MCF 10A (cell line): ENCODE data around the gene GSE1. TPM values are rescaled to one million over a fixed set of nuclear protein-coding genes. Genes with fewer than 3 reads are reported as not detected.
"Not testable (repeated sequence)": the region's sequence is repeated elsewhere in the genome, so short reads cannot be mapped to it uniquely, and the experiment has no call there.

Experiments used
- BruUV-seq: library from RNA; stranded (reverse); fragments of 400-500 nt; replicated peaks from 2 replicates; lab custom pipeline; 2021; lab: Mats Ljungman, UMichigan
- CTCF ChIA-PET: fragments of 300-600 bp; sonication (Branson Sonifier 250); formaldehyde crosslinking; extraction: SDS; loops from one replicate; lab custom pipeline; 2021; ENCODE audit warnings: antibody characterized with exemption, inconsistent platforms; lab: Yijun Ruan, JAX
- POLR2A ChIA-PET: fragments of 300-600, 350-650 bp; sonication (Branson Sonifier 250); formaldehyde crosslinking; extraction: SDS; loops from one replicate; lab custom pipeline; 2020; ENCODE audit warnings: antibody characterized with exemption, inconsistent platforms; lab: Yijun Ruan, JAX
- DNase-seq: peaks from one replicate; pipeline ENCODE4 v3.0.0-alpha.2; 2018; ENCODE audit not compliant: unreplicated experiment
- H3K27ac Mint-ChIP-seq: one replicate; pipeline ENCODE4 v1.8.0; 2022; ENCODE audit warnings: mild to moderate bottlenecking, low read depth, mixed read lengths; ENCODE audit not compliant: unreplicated experiment
- H3K27me3 Mint-ChIP-seq: one replicate; pipeline ENCODE4 v1.8.0; 2022; ENCODE audit warnings: mixed read lengths; ENCODE audit not compliant: insufficient read depth, unreplicated experiment
- H3K36me3 Mint-ChIP-seq: one replicate; pipeline ENCODE4 v1.8.0; 2022; ENCODE audit warnings: mild to moderate bottlenecking, moderate library complexity, mixed read lengths; ENCODE audit not compliant: insufficient read depth, unreplicated experiment
- H3K4me1 Mint-ChIP-seq: one replicate; pipeline ENCODE4 v1.8.0; 2022; ENCODE audit warnings: mixed read lengths; ENCODE audit not compliant: insufficient read depth, unreplicated experiment
- H3K4me3 Mint-ChIP-seq: one replicate; pipeline ENCODE4 v1.8.0; 2022; ENCODE audit warnings: mild to moderate bottlenecking, moderate library complexity, mixed read lengths; ENCODE audit not compliant: unreplicated experiment
- H3K9me3 Mint-ChIP-seq: one replicate; pipeline ENCODE4 v1.8.0; 2022; ENCODE audit warnings: mixed read lengths; ENCODE audit not compliant: unreplicated experiment
- intact Hi-C: fragments of 100-400 bp; cut with micrococcal nuclease; formaldehyde crosslinking; loops from 2 replicates; pipeline ENCODE4 v1.14.1; 2022
- total RNA-seq: library from RNA; stranded (reverse); gene quantifications from 2 replicates; pipeline ENCODE4 v1.2.3, GENCODE V29; 2022
- TF ChIP-seq, protein P1 (sequence below): fragments of 200-600 bp; IDR thresholded peaks from one replicate; pipeline ENCODE4 v1.8.0; 2022; ENCODE audit warnings: antibody characterized with exemption, mild to moderate bottlenecking; ENCODE audit not compliant: unreplicated experiment

Gene GSE1
- total RNA-seq, 1 experiment from 2014 or later, result 52.9 TPM

DNA sequence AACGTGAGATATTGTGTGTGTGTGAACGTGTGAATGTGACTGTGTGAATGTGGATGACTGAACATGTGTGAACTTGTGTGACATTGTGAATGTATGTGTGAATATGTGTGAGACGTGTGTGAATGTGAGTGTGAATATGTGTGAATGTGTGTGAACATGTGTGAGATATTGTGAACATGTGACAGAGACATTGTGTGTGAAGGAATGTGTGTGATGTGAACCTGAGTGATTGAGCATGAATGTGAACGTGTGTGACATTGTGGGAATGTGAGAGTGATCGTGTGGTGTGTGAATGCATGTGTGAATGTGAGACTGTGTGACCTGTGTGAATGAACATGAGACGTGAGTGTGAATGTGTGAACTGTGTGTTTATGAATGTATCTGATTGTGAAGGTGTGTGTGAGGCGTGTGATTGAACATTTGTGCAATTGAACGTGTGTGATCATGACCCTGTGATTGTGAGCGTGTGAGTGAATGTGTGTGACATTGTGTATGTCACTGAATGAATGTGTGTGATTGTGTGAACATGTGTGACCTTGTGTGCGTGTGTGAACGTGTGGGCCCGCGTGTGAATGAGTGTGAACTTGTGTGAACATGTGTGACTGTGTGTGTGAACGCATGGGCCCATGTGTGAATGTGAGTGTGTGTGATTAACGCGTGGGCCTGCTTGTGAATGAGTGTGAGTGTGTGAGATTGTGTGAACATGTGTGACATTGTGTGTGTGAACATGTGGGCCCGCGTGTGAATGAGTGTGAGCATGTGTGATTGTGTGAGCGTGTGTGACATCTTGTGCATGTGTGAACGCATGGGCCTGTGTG is 23.2 kb upstream of the GSE1 start:
- Mint-ChIP-seq H3K9me3 (no peaks in the 10 kb centered on the region), H3K36me3 (peaks cover 17% of the 10 kb centered on the region), H3K27ac (no peak overlapping the region), H3K27me3 (no peaks in the 10 kb centered on the region), H3K4me1 (no peaks in the 10 kb centered on the region), H3K4me3 (no peak overlapping the region)
- no peak for DNase-seq
- TF ChIP-seq, protein P1, sequence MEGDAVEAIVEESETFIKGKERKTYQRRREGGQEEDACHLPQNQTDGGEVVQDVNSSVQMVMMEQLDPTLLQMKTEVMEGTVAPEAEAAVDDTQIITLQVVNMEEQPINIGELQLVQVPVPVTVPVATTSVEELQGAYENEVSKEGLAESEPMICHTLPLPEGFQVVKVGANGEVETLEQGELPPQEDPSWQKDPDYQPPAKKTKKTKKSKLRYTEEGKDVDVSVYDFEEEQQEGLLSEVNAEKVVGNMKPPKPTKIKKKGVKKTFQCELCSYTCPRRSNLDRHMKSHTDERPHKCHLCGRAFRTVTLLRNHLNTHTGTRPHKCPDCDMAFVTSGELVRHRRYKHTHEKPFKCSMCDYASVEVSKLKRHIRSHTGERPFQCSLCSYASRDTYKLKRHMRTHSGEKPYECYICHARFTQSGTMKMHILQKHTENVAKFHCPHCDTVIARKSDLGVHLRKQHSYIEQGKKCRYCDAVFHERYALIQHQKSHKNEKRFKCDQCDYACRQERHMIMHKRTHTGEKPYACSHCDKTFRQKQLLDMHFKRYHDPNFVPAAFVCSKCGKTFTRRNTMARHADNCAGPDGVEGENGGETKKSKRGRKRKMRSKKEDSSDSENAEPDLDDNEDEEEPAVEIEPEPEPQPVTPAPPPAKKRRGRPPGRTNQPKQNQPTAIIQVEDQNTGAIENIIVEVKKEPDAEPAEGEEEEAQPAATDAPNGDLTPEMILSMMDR, result no peak
- no TSS peak for BruUV-seq
- CTCF ChIA-PET, result interaction anchor here (0.6 kb wide), 1 partner anchor 298 kb away, joined by 3 read pairs; no protein-coding TSS in a partner anchor
- intact Hi-C loops, result no loop called here
- POLR2A ChIA-PET, result no interaction called here

DNA sequence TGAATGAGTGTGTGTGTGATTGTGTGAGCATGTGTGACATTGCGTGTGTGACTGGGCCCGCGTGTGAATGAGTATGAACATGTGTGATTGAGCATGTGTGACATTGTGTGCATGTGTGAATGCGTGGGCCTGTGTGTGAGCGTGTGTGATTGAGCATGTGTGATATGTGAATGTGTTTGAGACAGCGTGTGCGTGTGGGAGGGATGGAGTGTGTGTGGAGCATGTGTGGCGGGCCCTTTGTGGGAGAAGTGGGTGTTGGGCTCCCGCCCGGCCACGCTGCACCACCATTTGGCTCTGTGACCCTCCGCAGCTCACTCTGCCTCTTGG is 22.7 kb upstream of the GSE1 start:
- Mint-ChIP-seq H3K9me3 (no peaks in the 10 kb centered on the region), H3K27me3 (no peaks in the 10 kb centered on the region), H3K27ac (no peak overlapping the region), H3K36me3 (peaks cover 14% of the 10 kb centered on the region), H3K4me1 (no peaks in the 10 kb centered on the region), H3K4me3 (no peak overlapping the region)
- CTCF ChIA-PET, result no interaction called here
- TF ChIP-seq, protein P1, result no peak
- POLR2A ChIA-PET, result no interaction called here
- DNase-seq, result no peak
- BruUV-seq, result no TSS peak
- intact Hi-C loops, result no loop called here

DNA sequence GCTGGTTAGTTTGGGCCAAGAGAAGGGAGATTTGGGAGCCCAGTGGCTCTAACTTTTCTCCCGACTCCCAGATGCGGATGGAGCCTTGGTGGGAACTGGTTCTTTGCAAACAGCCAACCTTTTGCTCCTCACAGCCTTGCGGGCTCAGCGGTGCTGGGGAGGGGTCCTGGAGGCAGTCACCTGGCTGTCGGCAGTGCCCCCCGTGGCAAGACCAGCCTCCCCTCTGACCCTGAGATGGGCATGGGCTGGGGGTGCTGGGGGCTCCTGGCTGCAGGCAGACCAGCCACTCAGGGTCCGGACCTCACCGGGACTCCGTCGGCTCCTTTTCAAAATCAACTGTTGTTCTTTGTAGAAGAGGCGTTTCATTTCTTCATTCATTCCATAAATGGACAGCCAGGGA is 21.7 kb upstream of the GSE1 start:
- Mint-ChIP-seq H3K9me3 (no peaks in the 10 kb centered on the region), H3K27ac (no peak overlapping the region), H3K4me1 (no peaks in the 10 kb centered on the region), H3K4me3 (no peak overlapping the region), H3K36me3 (peaks cover 11% of the 10 kb centered on the region), H3K27me3 (no peaks in the 10 kb centered on the region)
- BruUV-seq, result no TSS peak
- DNase-seq, result no peak
- intact Hi-C loops, result no loop called here
- TF ChIP-seq, protein P1, result no peak
- ChIA-PET POLR2A (no interaction called here), CTCF (no interaction called here)

DNA sequence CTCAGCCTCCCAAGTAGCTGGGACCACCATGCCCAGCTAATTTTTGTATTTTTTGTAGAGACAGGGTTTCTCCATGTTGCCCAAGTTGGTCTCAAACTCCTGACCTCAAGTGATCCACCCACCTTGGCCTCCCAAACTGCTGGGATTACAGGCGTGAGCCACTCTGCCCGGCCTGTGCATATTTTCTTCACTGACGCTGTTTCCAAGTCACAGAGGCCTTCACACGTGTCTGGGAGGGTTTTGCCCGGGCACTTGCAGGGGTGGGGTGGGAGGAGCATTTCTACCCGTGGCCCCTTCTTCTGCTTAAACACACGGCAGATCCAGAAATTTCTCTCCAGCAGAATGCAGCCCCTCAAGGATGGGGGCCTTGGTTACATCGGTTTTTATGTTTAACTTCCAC is 20.8 kb upstream of the GSE1 start:
- H3K9me3 Mint-ChIP-seq, H3K4me1 Mint-ChIP-seq, DNase-seq, H3K27ac Mint-ChIP-seq, BruUV-seq, intact Hi-C loops, H3K36me3 Mint-ChIP-seq, H3K27me3 Mint-ChIP-seq, H3K4me3 Mint-ChIP-seq: not testable (repeated sequence)
- POLR2A ChIA-PET, result interaction anchor here (1.3 kb wide), 2 partner anchors 18 to 35 kb away, joined by 3 read pairs; no protein-coding TSS in a partner anchor
- CTCF ChIA-PET, result interaction anchor here (0.6 to 1.5 kb wide), 5 partner anchors 17 to 516 kb away, joined by 3 to 5 read pairs (median 3); no protein-coding TSS in a partner anchor
